AG09319 (cell line): ENCODE data around the gene EDIL3.

Experiments
- DNase-seq: peaks from one replicate; pipeline ENCODE4 v3.0.0-alpha.2; 2010; ENCODE audit warnings: low read depth; ENCODE audit errors: extremely low read depth
- CTCF ChIP-seq: IDR thresholded peaks from 2 replicates; pipeline ENCODE4 v1.5.1; 2011; ENCODE audit warnings: low read depth, mild to moderate bottlenecking, inconsistent platforms, low read length, moderate library complexity

Gene EDIL3

GRCh38 chr5:84384604-84385575, at the start of gene EDIL3:
EDIL3 (minus strand) TSS chr5:84384880; CDS start chr5:84384374, 506 bp downstream.
- DNase-seq = no peak

GRCh38 chr5:84433461-84433860, 48.8 kb upstream of the EDIL3 start:
- no peak for TF ChIP-seq CTCF
- no peak for DNase-seq

More at GRCh38 chr5:84384604-84385575, at the start of gene EDIL3:
- no peak for TF ChIP-seq CTCF

GRCh38 chr5:84430863-84431663, 46.4 kb upstream of the EDIL3 start:
- DNase-seq = no peak

GRCh38 chr5:84430079-84430478, 45.4 kb upstream of the EDIL3 start:
- no peak for TF ChIP-seq CTCF
- DNase-seq = no peak

More at GRCh38 chr5:84430863-84431663, 46.4 kb upstream of the EDIL3 start:
- no peak for TF ChIP-seq CTCF

GRCh38 chr5:84425365-84425881, 40.7 kb upstream of the EDIL3 start:
- DNase-seq = no peak
- no peak for TF ChIP-seq CTCF

- no peak for TF ChIP-seq CTCF
- no peak for DNase-seq
Measured at GRCh38 chr5:84419742-84420141, 35.1 kb upstream of the EDIL3 start.
